ENCODE results near the gene PRL.

PRL gene

GRCh38 chr6:22254886-22255285 is 42.0 kb downstream of the PRL start:
- DNase-seq (ENCODE audit: low spot score): no peak
- no peak for TF ChIP-seq CTCF (IDR thresholded peaks at IDR 0.05; ENCODE audit: extremely low read depth, insufficient read depth, missing control alignments)
- in situ Hi-C loops (cut with MboI; ENCODE audit: low pct_unique_long_range_greater_than_20kb, low sequenced_read_pairs, unreplicated experiment): no loop called here

- no peak for TF ChIP-seq CTCF (IDR thresholded peaks at IDR 0.05; ENCODE audit: extremely low read depth, insufficient read depth, missing control alignments)
- in situ Hi-C loops (cut with MboI; ENCODE audit: low pct_unique_long_range_greater_than_20kb, low sequenced_read_pairs, unreplicated experiment): no loop called here
- DNase-seq (ENCODE audit: low spot score): no peak
Observed at GRCh38 chr6:22253955-22254655, 42.7 kb downstream of the PRL start.

DNA sequence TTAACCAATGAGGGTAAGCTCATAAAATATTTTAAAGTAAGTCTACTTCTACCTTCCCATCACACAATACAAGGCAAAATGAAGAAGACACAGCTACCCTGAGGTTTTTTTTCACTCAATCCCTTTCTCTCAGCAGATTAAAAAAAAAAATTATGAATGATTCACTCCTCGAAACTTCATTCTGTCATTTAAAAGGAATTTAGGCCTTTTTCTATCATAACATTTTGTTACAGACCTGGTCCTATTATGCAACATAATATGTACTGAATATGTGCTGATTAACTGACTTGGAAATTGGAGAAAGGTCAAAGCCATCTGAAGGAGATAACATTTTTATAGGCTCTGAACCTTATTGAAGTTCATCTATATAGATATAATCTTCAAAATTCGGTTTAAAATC is 45.5 kb downstream of the PRL start:
- no peak for TF ChIP-seq CTCF (IDR thresholded peaks at IDR 0.05; ENCODE audit: extremely low read depth, insufficient read depth, missing control alignments)
- in situ Hi-C loops (cut with MboI; ENCODE audit: low pct_unique_long_range_greater_than_20kb, low sequenced_read_pairs, unreplicated experiment): no loop called here
- no peak for DNase-seq (ENCODE audit: low spot score)

- no peak for DNase-seq (ENCODE audit: low spot score)
- no peak for TF ChIP-seq CTCF (IDR thresholded peaks at IDR 0.05; ENCODE audit: extremely low read depth, insufficient read depth, missing control alignments)
- in situ Hi-C loops (cut with MboI; ENCODE audit: low pct_unique_long_range_greater_than_20kb, low sequenced_read_pairs, unreplicated experiment): no loop called here
Observed at GRCh38 chr6:22250486-22250885, 46.4 kb downstream of the PRL start.

- TF ChIP-seq CTCF (IDR thresholded peaks at IDR 0.05; ENCODE audit: extremely low read depth, insufficient read depth, missing control alignments): no peak
- in situ Hi-C loops (cut with MboI; ENCODE audit: low pct_unique_long_range_greater_than_20kb, low sequenced_read_pairs, unreplicated experiment): no loop called here
- no peak for DNase-seq (ENCODE audit: low spot score)
Observed at GRCh38 chr6:22249711-22250350, 47.0 kb downstream of the PRL start.

DNA sequence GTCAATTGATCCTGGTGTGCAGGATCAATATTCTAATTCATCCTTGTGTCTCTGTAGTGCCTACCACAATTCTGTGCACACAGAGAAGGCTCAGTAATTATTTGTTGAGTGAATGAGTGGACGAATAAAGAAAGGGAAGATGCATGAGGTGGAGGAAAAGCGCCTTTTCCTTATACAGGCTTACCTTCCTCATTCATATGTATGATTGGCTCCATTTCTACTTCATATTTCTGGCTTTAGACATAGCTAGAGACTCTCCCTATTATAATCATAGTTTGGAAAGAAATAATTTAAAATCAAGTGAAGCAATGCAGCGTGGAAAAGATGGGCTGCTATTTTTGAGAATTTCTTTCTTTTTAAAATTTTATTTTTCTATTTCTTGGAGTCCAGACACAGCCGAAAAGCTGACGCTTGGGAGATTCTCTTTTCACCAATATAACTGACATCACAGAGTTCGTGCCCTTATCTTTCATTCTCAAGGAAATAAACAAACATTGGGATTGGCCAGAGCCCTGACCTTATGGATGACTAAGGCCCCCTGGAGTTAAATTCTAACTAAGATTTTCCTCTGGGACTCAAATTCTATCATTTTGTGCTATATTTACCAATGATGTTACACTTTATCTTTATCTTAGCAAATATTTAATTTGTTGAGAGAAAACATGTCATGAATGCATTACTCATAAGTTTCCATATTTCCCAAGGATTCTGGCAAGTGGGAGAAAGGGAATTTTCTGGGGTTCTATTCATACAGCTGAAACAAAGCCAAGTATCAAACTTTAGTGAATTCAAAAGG is 48.1 kb downstream of the PRL start:
- TF ChIP-seq CTCF (IDR thresholded peaks at IDR 0.05; ENCODE audit: extremely low read depth, insufficient read depth, missing control alignments): no peak
- in situ Hi-C loops (cut with MboI; ENCODE audit: low pct_unique_long_range_greater_than_20kb, low sequenced_read_pairs, unreplicated experiment): no loop called here
- DNase-seq (ENCODE audit: low spot score): no peak

Measured in GM13977 (cell line).